A673 (cell line): ENCODE data around the gene IRX5. TPM values are rescaled to one million over a fixed set of nuclear protein-coding genes. Genes with fewer than 3 reads are reported as not detected.
A peak's percentile ranks its signal among the peaks of the same experiment; 100 is the strongest.

ENCODE experiments used
- BruUV-seq: library from RNA; stranded (reverse); fragments of 400-500 nt; replicated peaks from 2 replicates; lab custom pipeline; 2021; lab: Mats Ljungman, UMichigan
- CTCF ChIA-PET: fragments of 300-600 bp; sonication (Branson Sonifier 250); formaldehyde crosslinking; loops from one replicate; lab custom pipeline; 2022; ENCODE audit warnings: antibody characterized with exemption; lab: Charles Lee
- POLR2A ChIA-PET: fragments of 300-600 bp; sonication (Branson Sonifier 250); formaldehyde crosslinking; loops from one replicate; lab custom pipeline; 2022; ENCODE audit warnings: antibody characterized with exemption; ENCODE audit not compliant: low non-redundant PET; lab: Charles Lee
- DNase-seq: peaks from one replicate; pipeline ENCODE4 v3.0.0-alpha.2; 2015; ENCODE audit warnings: low spot score
- H3K27ac ChIP-seq: fragments of 200-600 bp; sonication (generic); 2 replicates; pipeline ENCODE4 v1.5.1; 2016; ENCODE audit warnings: mixed run types, low read depth, mild to moderate bottlenecking, mixed read lengths, antibody characterized with exemption, low read length; ENCODE audit not compliant: poor library complexity, severe bottlenecking
- H3K27me3 ChIP-seq: fragments of 200-600 bp; sonication (generic); replicated peaks from 2 replicates; pipeline ENCODE4 v1.6.1; 2017; ENCODE audit warnings: mixed run types, low read depth, mild to moderate bottlenecking, mixed read lengths, antibody characterized with exemption, low read length; ENCODE audit not compliant: insufficient read depth, poor library complexity
- H3K36me3 ChIP-seq: fragments of 200-600 bp; sonication (generic); 2 replicates; pipeline ENCODE4 v1.6.1; 2016; ENCODE audit warnings: mixed run types, mild to moderate bottlenecking, mixed read lengths, antibody characterized with exemption, low read length; ENCODE audit not compliant: insufficient read depth, poor library complexity, severe bottlenecking
- H3K4me1 ChIP-seq: fragments of 200-600 bp; sonication (generic); 2 replicates; pipeline ENCODE4 v1.6.1; 2017; ENCODE audit warnings: mixed run types, mild to moderate bottlenecking, mixed read lengths, antibody characterized with exemption, low read length; ENCODE audit not compliant: insufficient read depth, poor library complexity, severe bottlenecking
- H3K4me3 ChIP-seq: fragments of 200-600 bp; sonication (generic); 2 replicates; pipeline ENCODE4 v1.5.1; 2016; ENCODE audit warnings: low read depth, mixed run types, mild to moderate bottlenecking, mixed read lengths, low read length; ENCODE audit not compliant: poor library complexity, severe bottlenecking
- H3K9me3 ChIP-seq: fragments of 200-600 bp; sonication (generic); 2 replicates; pipeline ENCODE4 v1.6.1; 2016; ENCODE audit warnings: mixed run types, low read depth, mild to moderate bottlenecking, mixed read lengths, antibody characterized with exemption, low read length; ENCODE audit not compliant: poor library complexity, severe bottlenecking
- CTCF ChIP-seq: fragments of 300-800, 200-600 bp; sonication (generic); conservative IDR thresholded peaks from 2 replicates; pipeline ENCODE4 v1.5.1; 2017; ENCODE audit warnings: low read depth, mild to moderate bottlenecking, antibody characterized with exemption, low read length, moderate library complexity, mixed read lengths
- EZH2 ChIP-seq: fragments of 200-600 bp; sonication (generic); IDR thresholded peaks from 2 replicates; pipeline ENCODE4 v1.6.1; 2017; ENCODE audit warnings: borderline replicate concordance, low read depth, mild to moderate bottlenecking, mixed read lengths, antibody characterized with exemption, low read length; ENCODE audit not compliant: poor library complexity, severe bottlenecking
- intact Hi-C: fragments of 100-400 bp; cut with micrococcal nuclease; formaldehyde crosslinking; loops from one replicate; pipeline ENCODE4 v1.10.0; 2022; ENCODE audit not compliant: unreplicated experiment
- total RNA-seq: library from RNA; stranded (reverse); gene quantifications from 2 replicates; pipeline ENCODE4 v1.2.3, GENCODE V29; 2021

IRX5 gene
- total RNA-seq, 1 experiment from 2014 or later = 9.0 TPM

GRCh38 chr16:54933281-54934011 is 2.8 kb downstream of the IRX5 start:
- no TSS peak for BruUV-seq
- Histone ChIP-seq H3K36me3 (peaks cover 14% of the 10 kb centered on the region), H3K27me3 (no peaks in the 10 kb centered on the region), H3K4me1 (peaks cover 21% of the 10 kb centered on the region), H3K4me3 (no peak overlapping the region), H3K27ac (no peak overlapping the region), H3K9me3 (no peaks in the 10 kb centered on the region)
- intact Hi-C loops = loop anchor here (10.0 kb wide), 1 partner anchor 321 kb away; no protein-coding TSS in a partner anchor
- TF ChIP-seq CTCF = no peak
- TF ChIP-seq EZH2 = no peak
- DNase-seq = no peak
- POLR2A ChIA-PET = no interaction called here
- CTCF ChIA-PET = no interaction called here

GRCh38 chr16:54934481-54935265 is 4.0 kb downstream of the IRX5 start:
- POLR2A ChIA-PET = no interaction called here
- CTCF ChIA-PET = no interaction called here
- H3K36me3 ChIP-seq = peaks cover 14% of the 10 kb centered on the region
- H3K4me3 ChIP-seq = no peak overlapping the region
- no peak overlapping the region for H3K27ac ChIP-seq
- H3K4me1 ChIP-seq = peaks cover 26% of the 10 kb centered on the region
- H3K9me3 ChIP-seq = no peaks in the 10 kb centered on the region
- TF ChIP-seq EZH2 = no peak
- peak; percentile 41; the same call in 1 of the 2 replicates for TF ChIP-seq CTCF
- no peaks in the 10 kb centered on the region for H3K27me3 ChIP-seq
- no peak for DNase-seq
- BruUV-seq = no TSS peak
- intact Hi-C loops = loop anchor here (10.0 kb wide), 1 partner anchor 320 kb away; no protein-coding TSS in a partner anchor

- Histone ChIP-seq H3K4me1 (peaks cover 26% of the 10 kb centered on the region), H3K9me3 (no peaks in the 10 kb centered on the region), H3K27ac (no peak overlapping the region), H3K27me3 (no peaks in the 10 kb centered on the region), H3K4me3 (no peak overlapping the region), H3K36me3 (peaks cover 14% of the 10 kb centered on the region)
- CTCF ChIA-PET = no interaction called here
- no peak for DNase-seq
- POLR2A ChIA-PET = no interaction called here
- TF ChIP-seq CTCF (no peak), EZH2 (no peak)
- BruUV-seq = no TSS peak
- intact Hi-C loops = loop anchor here (10.0 kb wide), 1 partner anchor 319 kb away; no protein-coding TSS in a partner anchor
These were observed 4.8 kb downstream of the IRX5 start for GRCh38 chr16:54935266-54935968.
